Suprapubic skin (tissue), 4 donors: ENCODE results near the gene ABLIM2. TPM values are rescaled to one million over a fixed set of nuclear protein-coding genes. Genes with fewer than 3 reads are reported as not detected.

ENCODE experiments used
- DNase-seq, 2 donors: peaks; one replicate each; pipeline ENCODE4 v3.0.0-alpha.2; 2019; ENCODE audit warnings: low spot score in 2 of 2
- H3K27ac ChIP-seq: fragments of 200-600 bp; sonication (generic); one replicate; pipeline ENCODE4 v1.5.1; 2019
- H3K27me3 ChIP-seq: fragments of 200-600 bp; sonication (generic); one replicate; pipeline ENCODE4 v1.5.1; 2019
- H3K36me3 ChIP-seq: fragments of 200-600 bp; sonication (generic); one replicate; pipeline ENCODE4 v1.5.1; 2019
- H3K4me1 ChIP-seq: fragments of 200-600 bp; sonication (generic); one replicate; pipeline ENCODE4 v1.5.1; 2019
- H3K4me3 ChIP-seq: fragments of 200-600 bp; sonication (generic); one replicate; pipeline ENCODE4 v1.5.1; 2019; ENCODE audit warnings: mild to moderate bottlenecking
- H3K9me3 ChIP-seq: fragments of 200-600 bp; sonication (generic); one replicate; pipeline ENCODE4 v1.5.1; 2019
- CTCF ChIP-seq, 2 donors: fragments of 200-600 bp in 1 of 2; fragments of 450-650 bp in 1 of 2; sonication (generic) in 1 of 2; IDR thresholded peaks; one replicate each; pipeline ENCODE4 v1.5.1; 2016 to 2019; ENCODE audit warnings: antibody characterized with exemption in 2 of 2, mild to moderate bottlenecking in 1 of 2, moderate library complexity in 1 of 2
- EP300 ChIP-seq: sonication (generic); formaldehyde crosslinking; IDR thresholded peaks from one replicate; pipeline ENCODE4 v1.6.1; 2017; ENCODE audit warnings: antibody characterized with exemption
- POLR2A ChIP-seq, 2 donors: fragments of 450-650 bp; IDR thresholded peaks; one replicate each; pipeline ENCODE4 v1.6.1; 2017; ENCODE audit warnings: antibody characterized with exemption in 2 of 2, mild to moderate bottlenecking in 2 of 2, moderate library complexity in 2 of 2
- POLR2AphosphoS5 ChIP-seq, 3 donors: sonication (generic); formaldehyde crosslinking; IDR thresholded peaks; one replicate each; pipeline ENCODE4 v1.6.1; 2017; ENCODE audit warnings: antibody characterized with exemption in 3 of 3
- WGBS: methylation state at CpG from one replicate; pipeline ENCODE4 v1.1.5; 2018; 5-methylcytosine and 5-hydroxymethylcytosine counted together
- total RNA-seq, 4 donors: library from RNA; depleted of rRNA; stranded (reverse); fragments of >200 nt; gene quantifications; one replicate each; pipeline ENCODE4 v1.1.0, GENCODE V29; 2016

Gene ABLIM2
- total RNA-seq, 4 donors from 2014 or later: 11.2 to 16.9 (median 13.3) TPM

- TF ChIP-seq POLR2A (IDR thresholded peaks at IDR 0.05) (no peak), CTCF (IDR thresholded peaks at IDR 0.05) (no peak), EP300 (no peak), POLR2AphosphoS5 (IDR thresholded peaks at IDR 0.05) (no peak)
- no peak for DNase-seq
- Histone ChIP-seq H3K4me3 (no peak overlapping the region), H3K27me3 (no peaks in the 10 kb centered on the region), H3K4me1 (no peaks in the 10 kb centered on the region), H3K27ac (no peak overlapping the region), H3K36me3 (no peaks in the 10 kb centered on the region), H3K9me3 (no peaks in the 10 kb centered on the region)
- WGBS: 89% methylated on average over 7 of the region's 7 CpGs
Measured at GRCh38 chr4:8040607-8041006, 118.0 kb downstream of the ABLIM2 start.

- 90% methylated on average over 11 of the region's 11 CpGs for WGBS
- no peaks in the 10 kb centered on the region for H3K4me1 ChIP-seq
Measured at GRCh38 chr4:8039853-8040252, 118.8 kb downstream of the ABLIM2 start.

GRCh38 chr4:8039290-8039689 is 119.3 kb downstream of the ABLIM2 start:
- no peak for TF ChIP-seq EP300
- no peak for TF ChIP-seq POLR2AphosphoS5 (IDR thresholded peaks at IDR 0.05)
- TF ChIP-seq POLR2A (IDR thresholded peaks at IDR 0.05): no peak
- TF ChIP-seq CTCF (IDR thresholded peaks at IDR 0.05): no peak
- Histone ChIP-seq H3K9me3 (no peaks in the 10 kb centered on the region), H3K27ac (no peak overlapping the region), H3K4me3 (no peak overlapping the region), H3K36me3 (no peaks in the 10 kb centered on the region), H3K27me3 (no peaks in the 10 kb centered on the region), H3K4me1 (no peaks in the 10 kb centered on the region)
- WGBS: 38% methylated on average over 6 of the region's 6 CpGs
- no peak for DNase-seq

More at GRCh38 chr4:8039853-8040252, 118.8 kb downstream of the ABLIM2 start:
- Histone ChIP-seq H3K9me3 (no peaks in the 10 kb centered on the region), H3K27me3 (no peaks in the 10 kb centered on the region), H3K27ac (no peak overlapping the region), H3K4me3 (no peak overlapping the region), H3K36me3 (no peaks in the 10 kb centered on the region)
- no peak for DNase-seq
- TF ChIP-seq POLR2AphosphoS5 (IDR thresholded peaks at IDR 0.05) (no peak), CTCF (IDR thresholded peaks at IDR 0.05) (no peak), POLR2A (IDR thresholded peaks at IDR 0.05) (no peak), EP300 (no peak)

- no peak for DNase-seq
- Histone ChIP-seq H3K36me3 (no peaks in the 10 kb centered on the region), H3K27me3 (no peaks in the 10 kb centered on the region), H3K4me3 (no peak overlapping the region), H3K9me3 (no peaks in the 10 kb centered on the region), H3K27ac (no peak overlapping the region), H3K4me1 (no peaks in the 10 kb centered on the region)
- TF ChIP-seq POLR2AphosphoS5 (IDR thresholded peaks at IDR 0.05): no peak
- no peak for TF ChIP-seq POLR2A (IDR thresholded peaks at IDR 0.05)
- no peak for TF ChIP-seq CTCF (IDR thresholded peaks at IDR 0.05)
- no peak for TF ChIP-seq EP300
- WGBS: 72% methylated on average over 7 of the region's 7 CpGs
Measured at GRCh38 chr4:8038719-8039251, 119.8 kb downstream of the ABLIM2 start.

GRCh38 chr4:8038083-8038482 is 120.5 kb downstream of the ABLIM2 start:
- TF ChIP-seq CTCF (IDR thresholded peaks at IDR 0.05) (no peak), POLR2AphosphoS5 (IDR thresholded peaks at IDR 0.05) (no peak), EP300 (no peak), POLR2A (IDR thresholded peaks at IDR 0.05) (no peak)
- Histone ChIP-seq H3K36me3 (no peaks in the 10 kb centered on the region), H3K27ac (no peak overlapping the region), H3K4me3 (no peak overlapping the region), H3K27me3 (no peaks in the 10 kb centered on the region), H3K9me3 (no peaks in the 10 kb centered on the region), H3K4me1 (no peaks in the 10 kb centered on the region)
- DNase-seq: no peak
- 100% methylated on average over 1 of the region's 2 CpGs for WGBS
